Measurements from ENCODE around the gene NKX1-2.
"Not testable (repeated sequence)": the region's sequence is repeated elsewhere in the genome, so short reads cannot be mapped to it uniquely, and the experiment has no call there.

NKX1-2 gene

DNA sequence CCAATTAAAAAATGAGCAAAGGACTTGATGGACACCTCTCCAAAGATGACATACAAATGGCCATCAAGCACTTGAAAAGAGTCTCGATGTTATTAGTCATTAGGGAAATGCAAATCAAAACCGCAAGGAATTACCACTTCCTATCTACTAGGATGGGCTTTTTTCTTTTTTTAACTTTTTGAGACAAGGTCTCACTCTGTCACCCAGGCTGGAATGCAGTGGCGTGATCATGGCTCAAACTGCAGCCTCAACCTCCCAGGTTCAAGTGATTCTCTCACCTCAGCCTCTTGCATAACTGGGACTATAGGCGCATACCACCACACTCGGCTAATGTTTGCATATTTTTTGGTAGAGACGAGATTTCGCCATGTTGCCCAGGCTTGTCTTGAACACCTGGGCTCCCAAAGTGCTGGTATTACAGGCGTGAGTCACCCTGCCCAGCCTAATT, 13.6 kb downstream of the NKX1-2 start:
- peak; percentile 60 for DNase-seq (ENCODE audit: low read depth)
- H3K4me3 ChIP-seq (ENCODE audit: low read depth, low read length) = no peak overlapping the region
- TF ChIP-seq CTCF (IDR thresholded peaks at IDR 0.05; ENCODE audit: low read depth, low read length) (no peak), MYC (IDR thresholded peaks at IDR 0.05; ENCODE audit: low read depth, low read length) (no peak), POLR2A (IDR thresholded peaks at IDR 0.05; ENCODE audit: extremely low read depth, insufficient read length) (no peak)
- TF ChIP-seq, protein P1, sequence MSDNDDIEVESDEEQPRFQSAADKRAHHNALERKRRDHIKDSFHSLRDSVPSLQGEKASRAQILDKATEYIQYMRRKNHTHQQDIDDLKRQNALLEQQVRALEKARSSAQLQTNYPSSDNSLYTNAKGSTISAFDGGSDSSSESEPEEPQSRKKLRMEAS (IDR thresholded peaks at IDR 0.05; ENCODE audit: low read depth, low read length) = no peak

DNA sequence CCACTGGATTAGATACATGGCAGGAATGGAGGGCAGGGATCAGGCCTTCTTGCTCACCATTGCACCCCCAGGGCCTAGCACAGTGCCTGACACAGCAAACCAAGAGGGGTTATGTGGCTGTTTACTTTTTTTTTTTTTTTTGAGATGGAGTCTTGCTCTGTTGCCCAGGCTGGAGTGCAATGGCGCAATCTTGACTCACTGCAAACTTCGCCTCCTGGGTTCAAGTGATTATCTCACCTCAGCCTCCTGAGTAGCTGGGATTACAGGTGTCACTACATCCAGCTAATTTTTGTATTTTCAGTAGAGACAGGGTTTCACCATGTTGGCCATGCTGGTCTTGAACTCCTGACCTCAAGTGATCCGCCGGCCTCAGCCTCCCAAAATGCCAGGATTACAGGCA, 14.2 kb downstream of the NKX1-2 start:
- DNase-seq (ENCODE audit: low read depth); H3K4me3 ChIP-seq (ENCODE audit: low read depth, low read length): not testable (repeated sequence)

GRCh38 chr10:124433461-124433860, 16.4 kb downstream of the NKX1-2 start:
- TF ChIP-seq POLR2A (IDR thresholded peaks at IDR 0.05; ENCODE audit: extremely low read depth, insufficient read length) = no peak
- TF ChIP-seq MYC (IDR thresholded peaks at IDR 0.05; ENCODE audit: low read depth, low read length) = no peak
- TF ChIP-seq, protein P1 (IDR thresholded peaks at IDR 0.05; ENCODE audit: low read depth, low read length) = no peak
- TF ChIP-seq CTCF (IDR thresholded peaks at IDR 0.05; ENCODE audit: low read depth, low read length) = no peak
- H3K4me3 ChIP-seq (ENCODE audit: low read depth, low read length) = no peak overlapping the region
- DNase-seq (ENCODE audit: low read depth) = no peak

GRCh38 chr10:124430077-124430476, 19.8 kb downstream of the NKX1-2 start:
- TF ChIP-seq CTCF (IDR thresholded peaks at IDR 0.05; ENCODE audit: low read depth, low read length) (no peak), MYC (IDR thresholded peaks at IDR 0.05; ENCODE audit: low read depth, low read length) (no peak), POLR2A (IDR thresholded peaks at IDR 0.05; ENCODE audit: extremely low read depth, insufficient read length) (no peak)
- TF ChIP-seq, protein P1 (IDR thresholded peaks at IDR 0.05; ENCODE audit: low read depth, low read length) = no peak
- DNase-seq (ENCODE audit: low read depth) = no peak
- no peak overlapping the region for H3K4me3 ChIP-seq (ENCODE audit: low read depth, low read length)

GRCh38 chr10:124429576-124429975, 20.3 kb downstream of the NKX1-2 start:
- DNase-seq (ENCODE audit: low read depth) = no peak
- no peak overlapping the region for H3K4me3 ChIP-seq (ENCODE audit: low read depth, low read length)
- TF ChIP-seq MYC (IDR thresholded peaks at IDR 0.05; ENCODE audit: low read depth, low read length) (no peak), CTCF (IDR thresholded peaks at IDR 0.05; ENCODE audit: low read depth, low read length) (no peak), POLR2A (IDR thresholded peaks at IDR 0.05; ENCODE audit: extremely low read depth, insufficient read length) (no peak)
- TF ChIP-seq, protein P1 (IDR thresholded peaks at IDR 0.05; ENCODE audit: low read depth, low read length) = no peak

DNA sequence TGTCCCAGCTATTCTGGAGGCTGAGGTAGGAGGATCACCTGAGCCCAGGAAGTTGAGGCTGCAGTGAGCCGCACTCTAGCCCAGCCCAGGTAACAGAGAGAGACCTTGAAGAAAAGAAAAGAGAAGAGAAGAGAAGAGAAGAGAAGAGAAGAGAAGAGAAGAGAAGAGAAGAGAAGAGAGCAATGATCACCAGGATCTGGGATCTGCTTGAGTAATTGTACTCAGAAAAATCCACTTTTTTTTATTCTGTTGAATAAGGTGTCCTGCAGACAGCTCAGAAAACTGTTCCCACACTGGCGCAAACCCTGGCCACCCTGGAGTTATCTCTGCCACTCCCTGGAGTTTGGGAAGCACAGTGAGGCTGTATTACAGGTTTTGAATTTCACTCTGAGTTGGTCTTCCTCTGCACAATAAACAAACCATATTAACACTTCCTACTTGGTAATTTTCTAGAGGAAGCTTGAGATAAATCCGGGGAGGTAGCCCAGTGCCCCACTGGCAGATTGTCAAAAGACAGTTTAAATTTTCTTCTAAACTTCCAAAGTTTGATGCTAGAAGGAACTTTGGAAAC, 21.5 kb downstream of the NKX1-2 start:
- no peak for DNase-seq (ENCODE audit: low read depth)
- TF ChIP-seq MYC (IDR thresholded peaks at IDR 0.05; ENCODE audit: low read depth, low read length) (no peak), POLR2A (IDR thresholded peaks at IDR 0.05; ENCODE audit: extremely low read depth, insufficient read length) (no peak), CTCF (IDR thresholded peaks at IDR 0.05; ENCODE audit: low read depth, low read length) (no peak)
- TF ChIP-seq, protein P1 (IDR thresholded peaks at IDR 0.05; ENCODE audit: low read depth, low read length) = no peak

More for the DNA sequence above, 21.5 kb downstream of the NKX1-2 start:
- H3K4me3 ChIP-seq (ENCODE audit: low read depth, low read length) = no peak overlapping the region
